Adrenal gland (tissue), 12 donors: ENCODE results near the gene ACVR2B. TPM values are rescaled to one million over a fixed set of nuclear protein-coding genes. Genes with fewer than 3 reads are reported as not detected.

Source experiments
- DNase-seq, 7 donors: peaks; one replicate each; pipeline ENCODE4 v3.0.0-alpha.2; 2019 to 2020
- H3K27ac ChIP-seq, 5 donors: fragments of 200-600 bp; sonication (generic) in 4 of 5; 1 replicate in 3 of 5; 2 replicates in 2 of 5; pipeline versions ENCODE4 v1.5.1 to v1.8.0; 2016 to 2020; ENCODE audit warnings: mild to moderate bottlenecking in 1 of 5
- H3K27me3 ChIP-seq: fragments of 200-600 bp; 2 replicates; pipeline ENCODE4 v1.8.0; 2021
- H3K36me3 ChIP-seq, 2 donors: fragments of 200-600 bp; replicated peaks in 1 of 2; 1 replicate in 1 of 2; 2 replicates in 1 of 2; pipeline versions ENCODE4 v1.5.1 to v1.8.0; 2018 to 2022
- H3K4me1 ChIP-seq, 2 donors: fragments of 200-600 bp; replicated peaks in 1 of 2; 1 replicate in 1 of 2; 2 replicates in 1 of 2; pipeline versions ENCODE4 v1.5.1 to v1.8.0; 2018 to 2021
- H3K4me3 ChIP-seq, 4 donors: fragments of 200-600 bp; sonication (generic) in 3 of 4; one replicate each; pipeline ENCODE4 v1.5.1; 2016 to 2018
- H3K9me3 ChIP-seq, 3 donors: fragments of 200-600 bp; sonication (generic) in 1 of 3; replicated peaks in 1 of 3; 1 replicate in 2 of 3; 2 replicates in 1 of 3; pipeline versions ENCODE4 v1.5.1 to v1.8.0; 2016 to 2021
- POLR2A ChIP-seq, 2 donors: fragments of 450-650 bp; IDR thresholded peaks; one replicate each; pipeline ENCODE4 v1.6.1; 2017; ENCODE audit warnings: antibody characterized with exemption in 2 of 2, mild to moderate bottlenecking in 2 of 2, moderate library complexity in 1 of 2
- WGBS, 4 donors: extraction: QIAGEN DNeasy Blood & Tissue Kit in 2 of 4; methylation state at CpG; one replicate each; pipeline versions ENCODE4 v1.1.5 to v1.1.7; 2013 to 2017; 5-methylcytosine and 5-hydroxymethylcytosine counted together
- intact Hi-C, 2 donors: fragments of 100-400 bp; cut with DNase I; formaldehyde crosslinking; loops; one replicate each; pipeline versions ENCODE4 v1.14.1 to v1.15.0; 2022 to 2023
- polyA plus RNA-seq, 3 donors: library from polyadenylated mRNA; stranded (reverse); fragments of 200-250 nt in 2 of 3; fragments of 350-450 nt in 1 of 3; fragmentation: Illumina TruSeq in 1 of 3; extraction: RNeasy Lipid Tissue Mini Kit (QIAGEN cat#74804) in 1 of 3; gene quantifications; one replicate each; pipeline ENCODE4 v1.2.3, GENCODE V29; 2013 to 2014
- total RNA-seq, 9 donors: library from RNA; depleted of rRNA in 4 of 9; stranded (reverse); fragments of >200 nt in 4 of 9; fragments of 120-200 nt in 1 of 9; fragmentation: NEBNext Ultra II Directional in 1 of 9; extraction: Animal tissue kit (Norgen Biotek cat#: 25700) in 1 of 9; gene quantifications; one replicate each; pipeline versions ENCODE4 v1.1.0 to v1.2.4, GENCODE V29; 2013 to 2023
- TF ChIP-seq, protein P1 (sequence below), 6 experiments: fragments of 450-650 bp in 4 of 6; fragments of 200-600 bp in 2 of 6; sonication (generic) in 1 of 6; IDR thresholded peaks; 1 replicate in 5 of 6; 2 replicates in 1 of 6; pipeline versions ENCODE4 v1.5.1 to v1.8.0; 2016 to 2021; ENCODE audit warnings: antibody characterized with exemption in 6 of 6, mild to moderate bottlenecking in 2 of 6, moderate library complexity in 1 of 6
- donor health status: healthy with polysubstance abuse.
- donor health status: Bipolar disorder and iron deficiency.
- donor health status: DM: yes; HTN: yes; CAD: no.
- donor health status: DM: no; HTN: no; CAD: no.
- donor health status: DM: no; HTN: no; CAD: no.
- donor health status: DM: yes; HTN: yes; CAD: no.

Gene ACVR2B
- total and polyA plus RNA-seq, 12 donors, result 1.8 to 20.2 (median 11.6) TPM

GRCh38 chr3:38479431-38480092, 25.9 kb downstream of the ACVR2B start:
- no peaks in the 10 kb centered on the region for H3K9me3 ChIP-seq
- H3K4me3 ChIP-seq, result no peak overlapping the region
- 41 to 72% (median 71%) methylated on average over 3 to 10 of the region's 10 CpGs for WGBS, 4 donors
- DNase-seq, result peak; percentile 58 to 90 (median 80)
- intact Hi-C loops, result loop anchor here (2.0 to 10.0 kb wide), 5 partner anchors 77 to 365 kb away; partner anchors contain the start of gene XYLB (in 2 of the 2)
- no peak for TF ChIP-seq POLR2A (IDR thresholded peaks at IDR 0.05)
- TF ChIP-seq, protein P1, sequence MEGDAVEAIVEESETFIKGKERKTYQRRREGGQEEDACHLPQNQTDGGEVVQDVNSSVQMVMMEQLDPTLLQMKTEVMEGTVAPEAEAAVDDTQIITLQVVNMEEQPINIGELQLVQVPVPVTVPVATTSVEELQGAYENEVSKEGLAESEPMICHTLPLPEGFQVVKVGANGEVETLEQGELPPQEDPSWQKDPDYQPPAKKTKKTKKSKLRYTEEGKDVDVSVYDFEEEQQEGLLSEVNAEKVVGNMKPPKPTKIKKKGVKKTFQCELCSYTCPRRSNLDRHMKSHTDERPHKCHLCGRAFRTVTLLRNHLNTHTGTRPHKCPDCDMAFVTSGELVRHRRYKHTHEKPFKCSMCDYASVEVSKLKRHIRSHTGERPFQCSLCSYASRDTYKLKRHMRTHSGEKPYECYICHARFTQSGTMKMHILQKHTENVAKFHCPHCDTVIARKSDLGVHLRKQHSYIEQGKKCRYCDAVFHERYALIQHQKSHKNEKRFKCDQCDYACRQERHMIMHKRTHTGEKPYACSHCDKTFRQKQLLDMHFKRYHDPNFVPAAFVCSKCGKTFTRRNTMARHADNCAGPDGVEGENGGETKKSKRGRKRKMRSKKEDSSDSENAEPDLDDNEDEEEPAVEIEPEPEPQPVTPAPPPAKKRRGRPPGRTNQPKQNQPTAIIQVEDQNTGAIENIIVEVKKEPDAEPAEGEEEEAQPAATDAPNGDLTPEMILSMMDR (IDR thresholded peaks at IDR 0.05), result peak; percentile 74 to 89 (median 85)
- H3K27ac ChIP-seq, result peak overlapping the region in 1 of 5 donors; percentile 8
- peaks cover 0 to 64% of the 10 kb centered on the region in 2 donors for H3K36me3 ChIP-seq
- H3K27me3 ChIP-seq, result no peaks in the 10 kb centered on the region
- no peaks in the 10 kb centered on the region for H3K4me1 ChIP-seq

GRCh38 chr3:38480093-38480445, 26.4 kb downstream of the ACVR2B start:
- no peak for DNase-seq
- no peaks in the 10 kb centered on the region for H3K9me3 ChIP-seq
- no peak overlapping the region for H3K4me3 ChIP-seq
- no peak overlapping the region for H3K27ac ChIP-seq
- no peak for TF ChIP-seq POLR2A (IDR thresholded peaks at IDR 0.05)
- TF ChIP-seq, protein P1 (IDR thresholded peaks at IDR 0.05), result peak in 1 of 6 experiments; percentile 11
- no peaks in the 10 kb centered on the region for H3K27me3 ChIP-seq
- 60 to 71% (median 62%) methylated on average over 3 of the region's 3 CpGs for WGBS, 4 donors
- intact Hi-C loops, result loop anchor here in 1 of 2 donors (10.0 kb wide), 1 partner anchor 335 kb away; no protein-coding TSS in a partner anchor
- no peaks in the 10 kb centered on the region for H3K4me1 ChIP-seq
- H3K36me3 ChIP-seq, result peaks cover 0 to 64% of the 10 kb centered on the region in 2 donors

DNA sequence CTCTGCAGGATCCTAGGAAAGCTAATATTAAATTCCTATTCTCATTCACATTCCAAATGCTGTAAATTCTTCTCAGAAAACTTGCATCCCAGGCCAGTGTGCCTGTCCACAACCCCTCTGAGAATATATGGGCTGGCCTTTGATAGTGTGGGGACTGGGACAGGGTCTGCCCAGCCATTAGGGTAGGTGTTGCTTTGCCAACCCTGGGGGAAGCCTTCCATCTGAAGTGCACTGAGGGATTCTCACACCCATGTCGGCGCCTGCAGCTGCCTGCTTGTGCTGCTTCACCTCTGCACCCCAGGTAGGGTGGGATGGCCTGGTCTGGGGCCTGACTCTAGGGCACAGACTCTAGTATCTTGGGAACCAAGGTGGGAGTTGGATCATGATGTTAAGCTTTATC, 27.2 kb downstream of the ACVR2B start:
- DNase-seq, result no peak
- intact Hi-C loops, result loop anchor here in 1 of 2 donors (10.0 kb wide), 1 partner anchor 336 kb away; no protein-coding TSS in a partner anchor
- H3K36me3 ChIP-seq, result peaks cover 0 to 64% of the 10 kb centered on the region in 2 donors
- 40 to 96% (median 74%) methylated on average over 2 of the region's 2 CpGs for WGBS, 4 donors
- no peaks in the 10 kb centered on the region for H3K9me3 ChIP-seq
- no peak for TF ChIP-seq POLR2A (IDR thresholded peaks at IDR 0.05)
- TF ChIP-seq, protein P1 (IDR thresholded peaks at IDR 0.05), result no peak
- no peak overlapping the region for H3K27ac ChIP-seq
- no peak overlapping the region for H3K4me3 ChIP-seq
- H3K4me1 ChIP-seq, result no peaks in the 10 kb centered on the region
- no peaks in the 10 kb centered on the region for H3K27me3 ChIP-seq

GRCh38 chr3:38482951-38483350, 29.3 kb downstream of the ACVR2B start:
- Histone ChIP-seq H3K4me1 (no peaks in the 10 kb centered on the region), H3K9me3 (no peaks in the 10 kb centered on the region), H3K27ac (no peak overlapping the region), H3K27me3 (no peaks in the 10 kb centered on the region), H3K36me3 (peaks cover 0 to 59% of the 10 kb centered on the region in 2 donors), H3K4me3 (no peak overlapping the region)
- 76 to 86% (median 79%) methylated on average over 9 to 10 of the region's 10 CpGs for WGBS, 4 donors
- no peak for DNase-seq
- TF ChIP-seq, protein P1 (IDR thresholded peaks at IDR 0.05), result no peak
- TF ChIP-seq POLR2A (IDR thresholded peaks at IDR 0.05), result no peak
- intact Hi-C loops, result loop anchor here in 1 of 2 donors (10.0 kb wide), 1 partner anchor 338 kb away; no protein-coding TSS in a partner anchor
